ENCODE measurements around the gene ZNF275.

ZNF275 gene

GRCh38 chrX:153395613-153396319 lies 61.8 kb downstream of the ZNF275 start:
- no peaks in the 10 kb centered on the region for H3K4me1 ChIP-seq

GRCh38 chrX:153396320-153397195 lies 62.6 kb downstream of the ZNF275 start:
- H3K4me3 ChIP-seq: no peak overlapping the region
- no peak for DNase-seq
- TF ChIP-seq CTCF (IDR thresholded peaks at IDR 0.05): no peak
- no peak overlapping the region for H3K27ac ChIP-seq
- H3K4me1 ChIP-seq: no peaks in the 10 kb centered on the region
- H3K36me3 ChIP-seq: no peaks in the 10 kb centered on the region
- no peaks in the 10 kb centered on the region for H3K9me3 ChIP-seq
- intact Hi-C loops (cut with DNase I; ENCODE audit: low total_unique reads): no loop called here
- H3K27me3 ChIP-seq: peaks cover 0 to 16% of the 10 kb centered on the region in 2 donors

More at GRCh38 chrX:153395613-153396319, 61.8 kb downstream of the ZNF275 start:
- H3K4me3 ChIP-seq: no peak overlapping the region
- intact Hi-C loops (cut with DNase I; ENCODE audit: low total_unique reads): no loop called here
- no peak overlapping the region for H3K27ac ChIP-seq
- no peaks in the 10 kb centered on the region for H3K36me3 ChIP-seq
- TF ChIP-seq CTCF (IDR thresholded peaks at IDR 0.05): no peak
- no peak for DNase-seq
- H3K27me3 ChIP-seq: peaks cover 0 to 16% of the 10 kb centered on the region in 2 donors
- H3K9me3 ChIP-seq: no peaks in the 10 kb centered on the region

GRCh38 chrX:153397256-153397960 lies 63.5 kb downstream of the ZNF275 start:
- intact Hi-C loops (cut with DNase I; ENCODE audit: low total_unique reads): no loop called here
- Histone ChIP-seq H3K36me3 (no peaks in the 10 kb centered on the region), H3K9me3 (no peaks in the 10 kb centered on the region), H3K4me1 (no peaks in the 10 kb centered on the region), H3K27ac (no peak overlapping the region), H3K4me3 (no peak overlapping the region), H3K27me3 (peaks cover 0 to 16% of the 10 kb centered on the region in 2 donors)
- TF ChIP-seq CTCF (IDR thresholded peaks at IDR 0.05): no peak
- no peak for DNase-seq

GRCh38 chrX:153398275-153398960 lies 64.5 kb downstream of the ZNF275 start:
- no peak for TF ChIP-seq CTCF (IDR thresholded peaks at IDR 0.05)
- Histone ChIP-seq H3K27ac (no peak overlapping the region), H3K36me3 (no peaks in the 10 kb centered on the region), H3K4me3 (no peak overlapping the region), H3K4me1 (no peaks in the 10 kb centered on the region), H3K9me3 (no peaks in the 10 kb centered on the region), H3K27me3 (peaks cover 0 to 16% of the 10 kb centered on the region in 2 donors)
- no peak for DNase-seq
- intact Hi-C loops (cut with DNase I; ENCODE audit: low total_unique reads): no loop called here
